GM12891 (cell line): ENCODE data around the gene ZNF569.
A peak's percentile ranks its signal among the peaks of the same experiment; 100 is the strongest.
"Not testable (repeated sequence)": the region's sequence is repeated elsewhere in the genome, so short reads cannot be mapped to it uniquely, and the experiment has no call there.

Experiments used
- DNase-seq: peaks from one replicate; pipeline ENCODE4 v3.0.0; 2011; ENCODE audit warnings: low spot score; ENCODE audit not compliant: insufficient read length
- FAIRE-seq: peaks from 2 replicates; lab custom pipeline; 2011; peaks lifted over from hg19 to GRCh38; lab: Jason Lieb, UNC
- PAX5 ChIP-seq: IDR thresholded peaks from 2 replicates; pipeline ENCODE4 v1.6.1; 2011; ENCODE audit warnings: low read length, moderate library complexity, mild to moderate bottlenecking; ENCODE audit not compliant: insufficient read depth, severe bottlenecking
- POLR2A ChIP-seq: IDR thresholded peaks from 2 replicates; pipeline ENCODE4 v1.6.1; 2011; ENCODE audit warnings: low read depth, low read length, control low read depth
- POLR2AphosphoS5 ChIP-seq: IDR thresholded peaks from 2 replicates; pipeline ENCODE4 v1.6.1; 2011; ENCODE audit warnings: low read depth, low read length, control low read depth
- POU2F2 ChIP-seq: IDR thresholded peaks from 2 replicates; pipeline ENCODE4 v1.6.1; 2011; ENCODE audit warnings: low read depth, mild to moderate bottlenecking, control low read depth, low read length, moderate library complexity
- SPI1 ChIP-seq: IDR thresholded peaks from 2 replicates; pipeline ENCODE4 v1.6.1; 2011; ENCODE audit warnings: low read depth, low read length, control low read depth
- TAF1 ChIP-seq: IDR thresholded peaks from 2 replicates; pipeline ENCODE4 v1.6.1; 2011; ENCODE audit warnings: low read depth, low read length, control low read depth

The ZNF569 gene

GRCh38 chr19:37401078-37401477, 66.2 kb downstream of the ZNF569 start:
- FAIRE-seq = no peak
- TF ChIP-seq PAX5 (no peak), SPI1 (no peak), POLR2A (no peak), POU2F2 (no peak)
- DNase-seq = no peak

- not testable (repeated sequence) for DNase-seq, FAIRE-seq
These were observed 75.8 kb downstream of the ZNF569 start for GRCh38 chr19:37391399-37391798.

- FAIRE-seq (no peak), DNase-seq (no peak)
- TF ChIP-seq PAX5 (no peak), POLR2AphosphoS5 (no peak), SPI1 (no peak), TAF1 (no peak), POU2F2 (no peak), POLR2A (no peak)
These were observed 78.0 kb downstream of the ZNF569 start for GRCh38 chr19:37389234-37389633.

- FAIRE-seq = peak; percentile 99
- TF ChIP-seq PAX5 (no peak), POU2F2 (0 out of 2 replicates have a peak, but pooled peaks have one; percentile 14), POLR2A (peak; percentile 76; the same call in 1 of the 2 replicates), POLR2AphosphoS5 (peak; percentile 50; the same call in 1 of the 2 replicates), TAF1 (peak; percentile 56)
- peak; percentile 93 for DNase-seq
These were observed 96.2 kb downstream of the ZNF569 start, which contains the start of gene ZNF527 for GRCh38 chr19:37370880-37371661. ZNF527 (plus strand) TSS chr19:37371099; CDS start chr19:37374199, 3,100 bp downstream.

GRCh38 chr19:37370386-37370879, 96.8 kb downstream of the ZNF569 start:
- not testable (repeated sequence) for DNase-seq, FAIRE-seq

GRCh38 chr19:37362733-37363132, 104.5 kb downstream of the ZNF569 start:
- DNase-seq (no peak), FAIRE-seq (no peak)

GRCh38 chr19:37361994-37362393, 105.2 kb downstream of the ZNF569 start:
- no peak for TF ChIP-seq TAF1
- no peak for TF ChIP-seq POLR2AphosphoS5
- TF ChIP-seq POU2F2 = no peak
- no peak for TF ChIP-seq SPI1
- TF ChIP-seq POLR2A = no peak
- TF ChIP-seq PAX5 = no peak
- FAIRE-seq = no peak
- no peak for DNase-seq

More at GRCh38 chr19:37362733-37363132, 104.5 kb downstream of the ZNF569 start:
- no peak for TF ChIP-seq SPI1
- TF ChIP-seq POLR2A = no peak
- TF ChIP-seq PAX5 = no peak
- TF ChIP-seq POLR2AphosphoS5 = no peak
- TF ChIP-seq POU2F2 = no peak
- TF ChIP-seq TAF1 = no peak
